ENCODE measurements around the gene TGFBR2.
A peak's percentile ranks its signal among the peaks of the same experiment; 100 is the strongest.

TGFBR2 gene

DNA sequence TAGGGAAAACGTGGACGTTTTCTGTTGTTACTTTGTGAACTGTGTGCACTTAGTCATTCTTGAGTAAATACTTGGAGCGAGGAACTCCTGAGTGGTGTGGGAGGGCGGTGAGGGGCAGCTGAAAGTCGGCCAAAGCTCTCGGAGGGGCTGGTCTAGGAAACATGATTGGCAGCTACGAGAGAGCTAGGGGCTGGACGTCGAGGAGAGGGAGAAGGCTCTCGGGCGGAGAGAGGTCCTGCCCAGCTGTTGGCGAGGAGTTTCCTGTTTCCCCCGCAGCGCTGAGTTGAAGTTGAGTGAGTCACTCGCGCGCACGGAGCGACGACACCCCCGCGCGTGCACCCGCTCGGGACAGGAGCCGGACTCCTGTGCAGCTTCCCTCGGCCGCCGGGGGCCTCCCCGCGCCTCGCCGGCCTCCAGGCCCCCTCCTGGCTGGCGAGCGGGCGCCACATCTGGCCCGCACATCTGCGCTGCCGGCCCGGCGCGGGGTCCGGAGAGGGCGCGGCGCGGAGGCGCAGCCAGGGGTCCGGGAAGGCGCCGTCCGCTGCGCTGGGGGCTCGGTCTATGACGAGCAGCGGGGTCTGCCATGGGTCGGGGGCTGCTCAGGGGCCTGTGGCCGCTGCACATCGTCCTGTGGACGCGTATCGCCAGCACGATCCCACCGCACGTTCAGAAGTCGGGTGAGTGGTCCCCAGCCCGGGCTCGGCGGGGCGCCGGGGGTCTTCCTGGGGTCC is at the start of gene TGFBR2 (continued):
- TF ChIP-seq ZSCAN18 (tag by site-specific recombination; IDR thresholded peaks at IDR 0.05) (no peak), ZFP3 (tag by site-specific recombination; IDR thresholded peaks at IDR 0.05; ENCODE audit: low read depth) (no peak), ZBTB17 (tag by site-specific recombination; IDR thresholded peaks at IDR 0.05) (no peak), ZNF23 (tag by site-specific recombination; IDR thresholded peaks at IDR 0.05; ENCODE audit: borderline replicate concordance) (no peak), ZNF561 (tag by site-specific recombination; IDR thresholded peaks at IDR 0.05; ENCODE audit: borderline replicate concordance) (peak; percentile 30; the same call in 1 of the 2 replicates), KLF9 (tag by site-specific recombination; IDR thresholded peaks at IDR 0.05; ENCODE audit: low read depth) (no peak), ZNF366 (tag by site-specific recombination; conservative IDR thresholded peaks at IDR 0.05) (0 out of 2 replicates have a peak, but pooled peaks have one; percentile 10), ZNF629 (tag by site-specific recombination; IDR thresholded peaks at IDR 0.05) (no peak), TCF7L2 (IDR thresholded peaks at IDR 0.05; ENCODE audit: borderline replicate concordance, low read depth, low read length) (no peak), ZNF169 (tag by site-specific recombination; IDR thresholded peaks at IDR 0.05) (no peak), ZNF114 (tag by site-specific recombination; IDR thresholded peaks at IDR 0.05) (no peak), ZBTB26 (tag by site-specific recombination; optimal IDR thresholded peaks at IDR 0.05) (peak; percentile 83), ZNF623 (tag by site-specific recombination; IDR thresholded peaks at IDR 0.05) (peak; percentile 90), ZBTB6 (tag by site-specific recombination; IDR thresholded peaks at IDR 0.05) (0 out of 2 replicates have a peak, but pooled peaks have one; percentile 34), ZFP41 (tag by site-specific recombination; IDR thresholded peaks at IDR 0.05; ENCODE audit: borderline replicate concordance) (no peak), MEIS1 (CRISPR knock-in tag; IDR thresholded peaks at IDR 0.05; ENCODE audit: borderline replicate concordance) (no peak), ZNF174 (tag by site-specific recombination; IDR thresholded peaks at IDR 0.05) (no peak), ZBTB7A (tag by site-specific recombination; IDR thresholded peaks at IDR 0.05; ENCODE audit: low read depth) (no peak), ZEB2 (tag by site-specific recombination; IDR thresholded peaks at IDR 0.05) (peak; percentile 58), SETDB1 (IDR thresholded peaks at IDR 0.05; ENCODE audit: insufficient read length, low read length) (no peak), MYNN (tag by site-specific recombination; IDR thresholded peaks at IDR 0.05; ENCODE audit: borderline replicate concordance) (no peak), ZBTB48 (tag by site-specific recombination; IDR thresholded peaks at IDR 0.05) (0 out of 2 replicates have a peak, but pooled peaks have one; percentile 20), ZNF600 (tag by site-specific recombination; IDR thresholded peaks at IDR 0.05) (0 out of 2 replicates have a peak, but pooled peaks have one; percentile 15), ZNF654 (tag by site-specific recombination; IDR thresholded peaks at IDR 0.05; ENCODE audit: low read depth) (no peak), ZNF157 (tag by site-specific recombination; IDR thresholded peaks at IDR 0.05) (no peak), ZFP37 (tag by site-specific recombination; IDR thresholded peaks at IDR 0.05) (no peak), GLIS2 (tag by site-specific recombination; IDR thresholded peaks at IDR 0.05) (peak; percentile 77), ZSCAN16 (tag by site-specific recombination; IDR thresholded peaks at IDR 0.05) (no peak)
- TF ChIP-seq, protein P1, sequence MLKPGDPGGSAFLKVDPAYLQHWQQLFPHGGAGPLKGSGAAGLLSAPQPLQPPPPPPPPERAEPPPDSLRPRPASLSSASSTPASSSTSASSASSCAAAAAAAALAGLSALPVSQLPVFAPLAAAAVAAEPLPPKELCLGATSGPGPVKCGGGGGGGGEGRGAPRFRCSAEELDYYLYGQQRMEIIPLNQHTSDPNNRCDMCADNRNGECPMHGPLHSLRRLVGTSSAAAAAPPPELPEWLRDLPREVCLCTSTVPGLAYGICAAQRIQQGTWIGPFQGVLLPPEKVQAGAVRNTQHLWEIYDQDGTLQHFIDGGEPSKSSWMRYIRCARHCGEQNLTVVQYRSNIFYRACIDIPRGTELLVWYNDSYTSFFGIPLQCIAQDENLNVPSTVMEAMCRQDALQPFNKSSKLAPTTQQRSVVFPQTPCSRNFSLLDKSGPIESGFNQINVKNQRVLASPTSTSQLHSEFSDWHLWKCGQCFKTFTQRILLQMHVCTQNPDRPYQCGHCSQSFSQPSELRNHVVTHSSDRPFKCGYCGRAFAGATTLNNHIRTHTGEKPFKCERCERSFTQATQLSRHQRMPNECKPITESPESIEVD (tag by site-specific recombination; IDR thresholded peaks at IDR 0.05) = no peak
- TF ChIP-seq, protein P2, sequence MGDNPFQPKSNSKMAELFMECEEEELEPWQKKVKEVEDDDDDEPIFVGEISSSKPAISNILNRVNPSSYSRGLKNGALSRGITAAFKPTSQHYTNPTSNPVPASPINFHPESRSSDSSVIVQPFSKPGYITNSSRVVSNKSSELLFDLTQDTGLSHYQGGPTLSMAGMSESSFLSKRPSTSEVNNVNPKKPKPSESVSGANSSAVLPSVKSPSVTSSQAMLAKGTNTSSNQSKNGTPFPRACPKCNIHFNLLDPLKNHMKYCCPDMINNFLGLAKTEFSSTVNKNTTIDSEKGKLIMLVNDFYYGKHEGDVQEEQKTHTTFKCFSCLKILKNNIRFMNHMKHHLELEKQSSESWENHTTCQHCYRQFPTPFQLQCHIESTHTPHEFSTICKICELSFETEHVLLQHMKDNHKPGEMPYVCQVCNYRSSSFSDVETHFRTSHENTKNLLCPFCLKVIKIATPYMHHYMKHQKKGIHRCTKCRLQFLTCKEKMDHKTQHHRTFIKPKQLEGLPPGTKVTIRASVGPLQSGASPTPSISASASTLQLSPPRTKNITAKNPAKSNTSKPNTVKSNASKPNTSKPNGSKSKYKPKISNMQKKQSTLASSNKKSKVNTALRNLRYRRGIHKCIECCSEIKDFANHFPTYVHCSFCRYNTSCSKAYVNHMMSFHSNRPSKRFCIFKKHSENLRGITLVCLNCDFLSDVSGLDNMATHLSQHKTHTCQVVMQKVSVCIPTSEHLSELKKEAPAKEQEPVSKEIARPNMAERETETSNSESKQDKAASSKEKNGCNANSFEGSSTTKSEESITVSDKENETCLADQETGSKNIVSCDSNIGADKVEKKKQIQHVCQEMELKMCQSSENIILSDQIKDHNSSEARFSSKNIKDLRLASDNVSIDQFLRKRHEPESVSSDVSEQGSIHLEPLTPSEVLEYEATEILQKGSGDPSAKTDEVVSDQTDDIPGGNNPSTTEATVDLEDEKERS (tag by site-specific recombination; IDR thresholded peaks at IDR 0.05) = no peak
- TF ChIP-seq, protein P3, sequence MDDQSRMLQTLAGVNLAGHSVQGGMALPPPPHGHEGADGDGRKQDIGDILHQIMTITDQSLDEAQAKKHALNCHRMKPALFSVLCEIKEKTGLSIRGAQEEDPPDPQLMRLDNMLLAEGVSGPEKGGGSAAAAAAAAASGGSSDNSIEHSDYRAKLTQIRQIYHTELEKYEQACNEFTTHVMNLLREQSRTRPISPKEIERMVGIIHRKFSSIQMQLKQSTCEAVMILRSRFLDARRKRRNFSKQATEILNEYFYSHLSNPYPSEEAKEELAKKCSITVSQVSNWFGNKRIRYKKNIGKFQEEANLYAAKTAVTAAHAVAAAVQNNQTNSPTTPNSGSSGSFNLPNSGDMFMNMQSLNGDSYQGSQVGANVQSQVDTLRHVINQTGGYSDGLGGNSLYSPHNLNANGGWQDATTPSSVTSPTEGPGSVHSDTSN (CRISPR knock-in tag; IDR thresholded peaks at IDR 0.05) = no peak

All from HEK293 (cell line).